Osteocyte (in vitro differentiated cells): ENCODE data around the gene MAP3K20. TPM values are rescaled to one million over a fixed set of nuclear protein-coding genes. Genes with fewer than 3 reads are reported as not detected.

Experiments used
- DNase-seq: peaks from one replicate; pipeline ENCODE4 v3.0.0; 2021; ENCODE audit warnings: mixed read lengths; ENCODE audit not compliant: unreplicated experiment; ENCODE audit errors: extremely low spot score
- H3K27ac Mint-ChIP-seq: one replicate; pipeline ENCODE4 v1.8.0; 2021; ENCODE audit warnings: mild to moderate bottlenecking, mixed read lengths; ENCODE audit not compliant: unreplicated experiment
- H3K27me3 Mint-ChIP-seq: one replicate; pipeline ENCODE4 v1.8.0; 2021; ENCODE audit warnings: mixed read lengths; ENCODE audit not compliant: unreplicated experiment
- H3K36me3 Mint-ChIP-seq: one replicate; pipeline ENCODE4 v1.8.0; 2021; ENCODE audit warnings: mixed read lengths; ENCODE audit not compliant: unreplicated experiment
- H3K4me1 Mint-ChIP-seq: one replicate; pipeline ENCODE4 v1.8.0; 2021; ENCODE audit warnings: mixed read lengths; ENCODE audit not compliant: unreplicated experiment
- H3K4me3 Mint-ChIP-seq: one replicate; pipeline ENCODE4 v1.8.0; 2021; ENCODE audit warnings: mild to moderate bottlenecking, moderate library complexity, mixed read lengths; ENCODE audit not compliant: unreplicated experiment
- H3K9me3 Mint-ChIP-seq: one replicate; pipeline ENCODE4 v1.8.0; 2021; ENCODE audit warnings: mixed read lengths; ENCODE audit not compliant: unreplicated experiment
- CTCF ChIP-seq: fragments of 200-600 bp; sonication (generic); IDR thresholded peaks from 2 replicates; pipeline ENCODE4 v1.5.0; 2021; ENCODE audit warnings: antibody characterized with exemption, mild to moderate bottlenecking, moderate library complexity
- total RNA-seq: library from RNA; stranded (reverse); gene quantifications from 2 replicates; pipeline ENCODE4 v1.2.1, GENCODE V29; 2021

Gene MAP3K20
- total RNA-seq, 1 donor from 2014 or later, result 57.4 TPM

- H3K27ac Mint-ChIP-seq, result no peak overlapping the region
- TF ChIP-seq CTCF, result no peak
- H3K4me3 Mint-ChIP-seq, result no peak overlapping the region
- H3K36me3 Mint-ChIP-seq, result peaks cover 2% of the 10 kb centered on the region
- no peak for DNase-seq
- peaks cover 2% of the 10 kb centered on the region for H3K27me3 Mint-ChIP-seq
- H3K4me1 Mint-ChIP-seq, result peaks cover 22% of the 10 kb centered on the region
- H3K9me3 Mint-ChIP-seq, result peaks cover 3% of the 10 kb centered on the region
Measured at GRCh38 chr2:173062801-173063200, 12.8 kb upstream of the MAP3K20 start.

- no peak for DNase-seq
- H3K4me3 Mint-ChIP-seq, result no peak overlapping the region
- peaks cover 22% of the 10 kb centered on the region for H3K4me1 Mint-ChIP-seq
- no peaks in the 10 kb centered on the region for H3K36me3 Mint-ChIP-seq
- no peak overlapping the region for H3K27ac Mint-ChIP-seq
- no peaks in the 10 kb centered on the region for H3K9me3 Mint-ChIP-seq
- TF ChIP-seq CTCF, result no peak
- peaks cover 2% of the 10 kb centered on the region for H3K27me3 Mint-ChIP-seq
Measured at GRCh38 chr2:173064151-173064805, 11.4 kb upstream of the MAP3K20 start.

- Mint-ChIP-seq H3K4me3 (no peak overlapping the region), H3K4me1 (peaks cover 15% of the 10 kb centered on the region), H3K36me3 (no peaks in the 10 kb centered on the region), H3K27ac (no peak overlapping the region), H3K9me3 (no peaks in the 10 kb centered on the region), H3K27me3 (peaks cover 2% of the 10 kb centered on the region)
- no peak for DNase-seq
- TF ChIP-seq CTCF, result no peak
Measured at GRCh38 chr2:173066887-173067676, 8.6 kb upstream of the MAP3K20 start.

- peak overlapping the region; percentile 86 for H3K27ac Mint-ChIP-seq
- DNase-seq, result no peak
- no peak for TF ChIP-seq CTCF
- no peaks in the 10 kb centered on the region for H3K36me3 Mint-ChIP-seq
- H3K4me3 Mint-ChIP-seq, result peak overlapping the region; percentile 75
- H3K9me3 Mint-ChIP-seq, result no peaks in the 10 kb centered on the region
- H3K4me1 Mint-ChIP-seq, result peaks cover 33% of the 10 kb centered on the region
- no peaks in the 10 kb centered on the region for H3K27me3 Mint-ChIP-seq
Measured at GRCh38 chr2:173075056-173075780, 428 bp upstream of the MAP3K20 start.
